Endothelial cell (in vitro differentiated cells): ENCODE data around the gene MRTFB. TPM values are rescaled to one million over a fixed set of nuclear protein-coding genes. Genes with fewer than 3 reads are reported as not detected.

Experiments
- DNase-seq: peaks from one replicate; pipeline ENCODE4 v3.0.0; 2021; ENCODE audit warnings: low spot score
- H3K27ac Mint-ChIP-seq: one replicate; pipeline ENCODE4 v1.8.0; 2021; ENCODE audit warnings: mixed read lengths, inconsistent platforms; ENCODE audit not compliant: unreplicated experiment
- H3K27me3 Mint-ChIP-seq: one replicate; pipeline ENCODE4 v1.8.0; 2021; ENCODE audit warnings: mild to moderate bottlenecking, moderate library complexity, mixed read lengths, inconsistent platforms; ENCODE audit not compliant: unreplicated experiment
- H3K36me3 Mint-ChIP-seq: one replicate; pipeline ENCODE4 v1.8.0; 2021; ENCODE audit warnings: mild to moderate bottlenecking, low read depth, mixed read lengths, inconsistent platforms; ENCODE audit not compliant: unreplicated experiment
- H3K4me1 Mint-ChIP-seq: one replicate; pipeline ENCODE4 v1.8.0; 2021; ENCODE audit warnings: mild to moderate bottlenecking, mixed read lengths, inconsistent platforms; ENCODE audit not compliant: unreplicated experiment
- H3K4me3 Mint-ChIP-seq: one replicate; pipeline ENCODE4 v1.8.0; 2021; ENCODE audit warnings: mild to moderate bottlenecking, mixed read lengths, inconsistent platforms; ENCODE audit not compliant: unreplicated experiment
- H3K9me3 Mint-ChIP-seq: one replicate; pipeline ENCODE4 v1.8.0; 2021; ENCODE audit warnings: mixed read lengths, inconsistent platforms; ENCODE audit not compliant: unreplicated experiment
- total RNA-seq: library from RNA; stranded (reverse); fragmentation: NEBNext Ultra II Directional; extraction: Animal tissue kit (Norgen Biotek cat#: 25700); gene quantifications from one replicate; pipeline ENCODE4 v1.2.1, GENCODE V29; 2021; ENCODE audit not compliant: unreplicated experiment
- TF ChIP-seq, protein P1 (sequence below): fragments of 200-600 bp; sonication (generic); IDR thresholded peaks from one replicate; pipeline ENCODE4 v1.5.0; 2021; ENCODE audit warnings: antibody characterized with exemption; ENCODE audit not compliant: unreplicated experiment

The MRTFB gene
- total RNA-seq, 1 donor from 2014 or later: 51.3 TPM

DNA sequence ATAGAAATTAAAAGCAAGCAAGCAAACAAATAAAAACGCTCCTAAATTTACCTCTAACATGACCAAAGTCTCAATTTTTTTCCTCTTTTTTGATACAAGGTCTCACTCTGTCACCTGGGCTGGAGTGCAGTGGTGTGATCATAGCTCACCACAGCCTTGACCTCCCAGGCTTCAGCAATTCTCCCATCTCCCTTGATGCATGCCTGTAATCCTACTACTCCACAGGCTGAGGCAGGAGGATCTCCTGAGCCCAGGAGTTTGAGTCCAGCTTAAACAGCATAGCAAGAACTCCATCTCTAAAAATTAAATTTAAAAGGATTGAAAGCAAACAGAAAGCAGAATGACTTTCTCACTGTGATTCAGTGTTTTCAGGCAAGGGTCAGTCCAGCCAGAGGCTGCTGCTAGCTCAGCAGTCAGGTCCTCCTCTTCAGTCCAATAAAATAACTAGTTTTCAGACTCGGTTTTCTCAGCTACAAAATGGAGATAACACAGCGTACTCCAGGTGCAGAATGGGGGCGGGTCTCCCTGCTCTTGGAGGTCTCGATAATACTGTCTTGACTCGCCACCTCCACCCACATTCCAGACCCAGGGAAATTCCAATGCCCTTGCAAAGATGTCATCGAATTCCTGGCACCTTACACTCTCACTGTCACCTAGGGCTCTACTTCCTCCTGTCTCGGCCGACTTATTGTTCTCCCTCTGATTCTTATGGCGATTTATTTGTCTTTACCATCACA, 20.7 kb upstream of the MRTFB start:
- Mint-ChIP-seq H3K27ac (no peak overlapping the region), H3K4me1 (no peaks in the 10 kb centered on the region), H3K4me3 (no peak overlapping the region), H3K9me3 (no peaks in the 10 kb centered on the region), H3K36me3 (no peaks in the 10 kb centered on the region), H3K27me3 (no peaks in the 10 kb centered on the region)
- peak; percentile 30 for DNase-seq
- TF ChIP-seq, protein P1, sequence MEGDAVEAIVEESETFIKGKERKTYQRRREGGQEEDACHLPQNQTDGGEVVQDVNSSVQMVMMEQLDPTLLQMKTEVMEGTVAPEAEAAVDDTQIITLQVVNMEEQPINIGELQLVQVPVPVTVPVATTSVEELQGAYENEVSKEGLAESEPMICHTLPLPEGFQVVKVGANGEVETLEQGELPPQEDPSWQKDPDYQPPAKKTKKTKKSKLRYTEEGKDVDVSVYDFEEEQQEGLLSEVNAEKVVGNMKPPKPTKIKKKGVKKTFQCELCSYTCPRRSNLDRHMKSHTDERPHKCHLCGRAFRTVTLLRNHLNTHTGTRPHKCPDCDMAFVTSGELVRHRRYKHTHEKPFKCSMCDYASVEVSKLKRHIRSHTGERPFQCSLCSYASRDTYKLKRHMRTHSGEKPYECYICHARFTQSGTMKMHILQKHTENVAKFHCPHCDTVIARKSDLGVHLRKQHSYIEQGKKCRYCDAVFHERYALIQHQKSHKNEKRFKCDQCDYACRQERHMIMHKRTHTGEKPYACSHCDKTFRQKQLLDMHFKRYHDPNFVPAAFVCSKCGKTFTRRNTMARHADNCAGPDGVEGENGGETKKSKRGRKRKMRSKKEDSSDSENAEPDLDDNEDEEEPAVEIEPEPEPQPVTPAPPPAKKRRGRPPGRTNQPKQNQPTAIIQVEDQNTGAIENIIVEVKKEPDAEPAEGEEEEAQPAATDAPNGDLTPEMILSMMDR: no peak

DNA sequence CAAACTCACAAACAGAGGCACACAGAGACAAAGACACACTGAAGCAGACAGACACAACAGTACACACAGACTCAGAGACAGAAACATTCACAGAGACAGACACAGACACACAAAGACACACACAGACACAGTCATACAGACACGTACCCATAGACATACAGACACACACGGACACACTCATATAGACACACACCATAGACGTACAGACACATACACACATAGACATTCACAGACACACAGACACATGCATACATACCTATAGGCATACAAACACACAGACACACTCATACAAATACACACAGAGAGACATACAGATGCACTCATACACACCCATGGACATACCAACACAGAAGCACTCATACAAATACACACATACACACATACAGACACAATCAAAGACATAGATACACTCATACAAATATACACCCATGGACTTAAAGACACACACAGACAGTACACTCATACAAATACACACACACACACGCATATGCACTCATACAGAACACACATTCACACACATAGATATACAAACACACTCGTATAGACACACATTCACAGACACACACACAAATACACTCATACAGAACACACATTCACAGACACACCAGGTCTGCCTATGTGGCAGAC, 19.9 kb upstream of the MRTFB start:
- H3K27ac Mint-ChIP-seq: no peak overlapping the region

DNA sequence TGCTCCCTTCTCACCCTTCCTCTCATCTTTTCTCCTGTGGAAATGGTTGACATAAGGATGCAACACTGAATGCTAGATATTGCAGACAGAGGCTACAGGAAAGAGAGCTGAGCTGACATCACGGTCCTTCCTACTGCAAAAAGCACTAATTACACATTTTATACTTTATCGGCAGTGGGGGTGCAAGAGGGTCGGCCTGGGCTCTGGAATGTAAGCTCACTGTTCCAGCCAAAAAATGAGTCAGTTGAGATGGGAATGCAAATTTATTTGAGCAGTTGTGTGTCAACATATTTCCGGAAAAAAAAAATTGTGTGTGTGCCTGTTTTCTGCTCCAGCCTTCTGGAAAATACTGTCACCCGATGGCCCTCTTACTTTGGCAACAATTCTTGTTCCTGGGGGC, 14.1 kb upstream of the MRTFB start:
- DNase-seq: no peak
- TF ChIP-seq, protein P1: no peak
- Mint-ChIP-seq H3K27me3 (peaks cover 3% of the 10 kb centered on the region), H3K27ac (no peak overlapping the region), H3K4me1 (peaks cover 5% of the 10 kb centered on the region), H3K9me3 (no peaks in the 10 kb centered on the region), H3K4me3 (no peak overlapping the region), H3K36me3 (no peaks in the 10 kb centered on the region)

More for the DNA sequence above, 19.9 kb upstream of the MRTFB start:
- H3K36me3 Mint-ChIP-seq: no peaks in the 10 kb centered on the region
- no peak for DNase-seq
- no peak overlapping the region for H3K4me3 Mint-ChIP-seq
- no peaks in the 10 kb centered on the region for H3K4me1 Mint-ChIP-seq
- no peaks in the 10 kb centered on the region for H3K9me3 Mint-ChIP-seq
- no peaks in the 10 kb centered on the region for H3K27me3 Mint-ChIP-seq
- TF ChIP-seq, protein P1: no peak

DNA sequence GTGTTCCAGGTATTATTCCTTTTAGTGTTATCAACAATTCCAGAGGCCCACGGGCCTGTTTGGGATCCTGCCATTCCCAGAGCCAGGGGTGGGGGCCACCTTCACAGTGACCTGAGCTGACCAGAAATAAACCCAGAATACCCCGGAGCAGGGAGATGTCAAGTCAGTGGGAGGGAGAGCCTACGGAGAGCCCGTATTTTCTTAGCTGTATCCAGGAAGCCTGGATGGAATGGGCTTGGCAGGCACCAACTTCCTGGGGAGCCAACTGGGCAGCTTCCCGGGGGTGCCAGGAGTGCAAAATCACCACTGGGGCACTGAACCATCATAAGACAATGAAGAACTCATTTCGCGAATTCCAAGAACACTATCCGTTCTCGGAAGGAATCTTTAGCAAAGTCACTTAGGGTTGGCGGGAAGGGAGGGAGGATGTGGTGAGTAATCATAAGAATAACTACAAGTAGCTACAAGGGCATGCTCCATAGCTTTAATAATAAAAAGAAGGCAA, 13.2 kb upstream of the MRTFB start:
- Mint-ChIP-seq H3K4me3 (no peak overlapping the region), H3K27me3 (peaks cover 3% of the 10 kb centered on the region), H3K36me3 (no peaks in the 10 kb centered on the region), H3K27ac (no peak overlapping the region), H3K4me1 (peaks cover 5% of the 10 kb centered on the region), H3K9me3 (no peaks in the 10 kb centered on the region)
- DNase-seq: no peak
- TF ChIP-seq, protein P1: no peak

DNA sequence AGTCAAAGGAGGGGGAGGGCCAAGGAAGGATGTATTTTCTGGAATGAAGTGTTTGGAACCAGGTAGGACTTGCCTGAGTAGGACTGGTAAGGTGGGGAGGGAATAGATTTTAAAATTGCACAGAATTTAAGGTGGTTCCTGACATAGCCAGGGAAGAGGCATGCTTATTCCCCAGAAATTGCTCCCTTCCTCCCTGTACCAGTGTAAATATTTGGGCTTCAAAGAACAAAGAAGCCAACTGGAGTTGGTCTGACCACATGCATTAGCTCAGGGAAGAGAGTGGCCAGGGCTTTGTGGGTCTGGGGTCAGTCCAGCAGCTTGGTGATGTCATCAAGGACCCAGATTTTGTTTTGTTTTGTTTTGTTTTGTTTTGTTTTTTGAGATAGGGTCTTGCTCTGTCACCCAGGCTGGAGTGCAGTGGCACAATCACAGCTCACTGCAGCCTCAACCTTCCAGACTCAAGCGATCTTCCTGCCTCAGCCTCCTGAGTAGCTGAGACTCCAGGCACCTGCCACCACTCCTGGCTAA, 9.3 kb upstream of the MRTFB start:
- H3K9me3 Mint-ChIP-seq: no peaks in the 10 kb centered on the region
- H3K27me3 Mint-ChIP-seq: peaks cover 3% of the 10 kb centered on the region
- no peak overlapping the region for H3K4me3 Mint-ChIP-seq
- TF ChIP-seq, protein P1: no peak
- peaks cover 5% of the 10 kb centered on the region for H3K4me1 Mint-ChIP-seq
- H3K36me3 Mint-ChIP-seq: no peaks in the 10 kb centered on the region
- H3K27ac Mint-ChIP-seq: no peak overlapping the region
- no peak for DNase-seq
